HG03571 (cell line): Measurements from ENCODE around the gene USP49.

ENCODE experiments used
- ATAC-seq: cut with Tn5 transposase; IDR thresholded peaks from one replicate; pipeline ENCODE4 v1.9.1; 2021; ENCODE audit not compliant: unreplicated experiment

USP49 gene

DNA sequence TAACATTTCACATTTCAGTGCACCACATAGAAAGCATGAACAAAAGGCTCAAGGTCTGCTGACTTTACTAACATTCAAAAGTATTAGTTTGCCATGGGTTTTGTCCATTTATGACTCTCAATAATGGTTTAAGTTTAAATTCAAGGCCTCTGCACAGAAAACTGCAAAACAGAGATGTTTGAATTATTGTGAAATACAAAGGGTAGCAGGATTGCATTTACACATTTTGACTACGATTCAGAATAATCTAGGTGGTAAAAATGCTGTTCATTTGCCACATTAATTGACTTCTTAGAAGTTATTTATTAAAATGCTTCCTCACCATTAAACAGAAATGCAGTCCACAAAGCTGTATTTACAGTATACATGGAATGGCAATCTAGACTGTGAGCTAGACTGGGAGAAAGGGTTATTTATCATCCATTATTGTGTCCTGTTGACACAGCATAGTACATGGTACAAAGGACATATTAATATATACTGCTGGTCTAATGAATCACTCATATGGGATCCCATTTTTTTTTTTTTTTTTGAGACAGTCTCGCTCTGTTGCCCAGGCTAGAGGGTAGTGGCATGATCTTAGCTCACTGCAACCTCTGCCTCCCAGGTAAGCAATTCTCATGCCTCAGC, 18.0 kb downstream of the USP49 start:
- no peak for ATAC-seq

DNA sequence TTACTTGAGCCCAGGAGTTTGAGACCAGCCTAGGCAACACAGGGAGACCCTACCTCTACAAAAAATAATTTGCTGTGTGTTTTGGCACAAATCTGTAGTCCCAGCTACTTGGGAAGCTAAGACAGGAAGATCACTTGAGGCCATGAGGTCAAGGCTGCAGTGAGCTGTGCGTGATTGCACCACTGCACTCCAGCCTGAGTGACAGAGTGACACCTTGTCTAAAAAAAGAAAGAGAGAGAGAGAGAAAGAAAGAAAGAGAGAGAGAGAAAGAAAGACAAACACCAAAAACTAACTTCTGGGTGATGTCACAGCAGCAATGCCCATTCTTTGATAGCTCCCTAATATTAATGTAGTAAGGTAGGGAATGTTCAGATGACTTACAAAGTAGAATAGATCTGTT, 20.4 kb downstream of the USP49 start:
- no peak for ATAC-seq

DNA sequence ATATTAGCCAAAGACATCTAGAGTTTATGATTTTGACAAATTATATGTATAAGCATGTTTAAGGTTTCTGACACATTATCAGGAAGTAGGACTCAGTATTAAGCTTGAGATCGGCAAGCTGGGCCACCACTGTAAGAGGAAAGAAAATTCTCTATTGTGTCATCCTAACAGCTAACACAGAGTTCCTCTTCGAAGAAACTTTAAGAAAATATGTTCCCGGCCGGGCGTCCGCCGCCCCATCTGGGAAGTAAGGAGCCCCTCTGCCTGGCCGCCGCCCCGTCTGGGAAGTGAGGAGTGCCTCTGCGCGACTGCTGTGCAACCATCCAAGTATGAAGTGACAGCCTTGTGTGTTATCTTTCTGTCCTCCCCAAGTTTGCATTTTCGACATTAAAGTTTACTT, 23.0 kb downstream of the USP49 start:
- no peak for ATAC-seq

DNA sequence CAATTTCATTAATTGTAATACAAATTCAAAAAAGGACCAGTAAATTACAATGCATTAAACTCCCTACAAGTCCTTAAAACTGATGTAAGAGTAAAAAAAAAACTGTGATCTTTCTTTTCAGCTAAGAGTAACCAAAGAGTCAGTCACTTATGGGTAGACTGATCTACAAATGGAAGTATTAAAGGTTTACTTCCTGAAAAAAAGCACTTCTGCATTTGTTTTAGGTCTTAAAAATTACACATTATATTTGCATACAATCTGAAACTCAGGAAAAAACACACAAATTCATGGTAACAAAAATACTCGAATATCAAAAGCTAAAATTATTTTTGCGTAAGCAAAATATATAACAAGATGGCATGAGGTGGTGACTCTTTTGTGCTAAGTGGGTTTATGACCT, 23.5 kb downstream of the USP49 start:
- ATAC-seq = no peak

DNA sequence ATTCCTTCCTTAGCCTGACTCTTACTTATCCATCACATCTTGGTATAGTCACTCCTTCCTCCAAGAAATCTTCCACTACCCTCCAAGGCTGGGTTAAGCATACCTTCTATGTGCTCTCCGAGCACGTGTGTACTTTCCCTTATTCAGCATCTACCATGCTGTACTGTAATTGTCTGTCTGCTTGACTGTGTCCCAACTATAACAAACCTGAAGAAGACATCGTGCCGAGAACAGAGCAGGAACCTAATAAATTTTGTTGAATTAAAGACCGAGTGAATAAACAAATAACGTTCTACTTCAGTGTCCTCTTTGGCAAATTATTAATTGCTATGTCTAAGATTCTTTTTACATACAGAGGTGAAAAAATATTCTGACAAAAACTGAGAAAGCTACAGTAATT, 35.8 kb downstream of the USP49 start:
- ATAC-seq = no peak

DNA sequence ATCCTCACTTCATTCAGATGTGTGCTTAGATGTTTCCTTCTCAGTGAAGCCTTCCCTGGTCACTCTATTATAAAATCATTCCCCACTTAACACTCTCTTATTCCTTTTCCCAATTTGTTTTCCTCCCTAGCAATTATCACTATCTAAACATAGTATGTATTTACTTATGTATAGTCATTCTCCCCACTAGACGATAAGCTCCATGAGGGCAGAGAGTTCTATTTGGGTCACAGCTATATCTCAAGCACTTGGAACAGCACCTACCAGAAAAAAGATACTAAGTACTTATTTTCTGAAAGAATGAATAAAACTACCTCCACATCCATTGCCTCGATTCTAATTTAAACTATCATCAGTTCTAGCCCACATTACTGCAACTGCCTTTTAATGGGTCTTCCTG, 36.5 kb downstream of the USP49 start:
- ATAC-seq = no peak

DNA sequence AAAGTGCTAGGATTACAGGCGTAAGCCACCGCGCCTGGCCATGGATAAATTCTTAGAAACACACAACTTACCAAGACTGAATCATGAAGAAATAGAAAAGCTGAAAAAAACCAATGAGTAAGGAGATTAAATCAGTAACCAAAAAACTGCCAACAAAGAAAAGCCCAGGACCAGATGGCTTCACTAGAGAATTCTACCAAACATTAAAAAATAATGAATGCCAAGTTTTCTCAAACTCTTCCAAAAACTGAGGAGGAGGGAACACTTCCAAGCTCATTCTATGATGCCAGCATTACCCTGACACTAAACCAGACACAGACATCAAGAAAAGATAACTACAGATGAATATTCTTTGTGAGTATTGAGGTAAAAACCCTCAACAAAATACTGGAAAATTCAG, 44.3 kb downstream of the USP49 start:
- ATAC-seq = no peak

DNA sequence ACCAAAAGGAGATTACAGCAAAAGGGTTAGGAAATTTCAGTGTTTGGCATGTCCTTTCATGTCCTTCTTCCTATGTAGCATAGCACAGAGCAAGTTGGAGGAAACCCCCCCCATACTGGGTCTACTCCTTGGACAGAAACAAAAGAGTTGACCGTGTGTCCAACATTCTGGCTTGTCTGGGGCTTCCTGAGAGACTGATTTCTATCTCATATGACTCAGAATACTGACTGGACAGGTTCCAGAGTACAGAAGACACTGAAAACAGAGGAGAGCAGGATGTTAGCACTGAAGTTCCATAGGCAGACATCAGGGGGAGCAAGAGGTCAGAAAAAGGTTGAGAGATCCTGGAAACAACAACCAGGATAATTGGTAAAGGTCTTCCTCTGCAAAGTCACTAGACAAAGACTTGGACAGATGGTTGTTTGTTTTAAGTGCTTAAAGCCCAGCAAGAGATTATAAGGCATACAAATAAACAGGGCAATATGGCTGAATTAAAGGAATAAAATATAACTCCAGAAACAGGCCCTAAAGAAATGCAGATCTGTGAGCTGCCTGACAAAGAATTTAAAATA, 48.4 kb downstream of the USP49 start:
- no peak for ATAC-seq

DNA sequence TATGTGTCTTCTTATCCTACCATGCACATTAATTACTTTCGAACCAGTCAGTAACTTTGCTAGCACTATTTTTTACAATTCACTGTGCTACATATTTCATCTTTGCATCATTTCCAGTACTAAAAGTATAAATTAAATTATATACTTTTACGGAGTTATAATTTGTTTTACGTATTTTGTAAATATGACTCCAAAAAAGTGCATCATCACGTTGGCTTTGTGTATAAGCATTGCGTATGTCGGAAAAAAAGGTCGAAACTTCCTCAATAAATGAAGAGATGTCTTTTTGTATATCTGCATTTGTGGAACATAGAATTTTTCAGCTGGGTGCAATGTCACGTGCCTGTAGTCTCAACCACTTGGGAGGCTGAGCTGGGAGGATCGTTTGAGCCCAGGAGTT, 52.0 kb downstream of the USP49 start:
- no peak for ATAC-seq

DNA sequence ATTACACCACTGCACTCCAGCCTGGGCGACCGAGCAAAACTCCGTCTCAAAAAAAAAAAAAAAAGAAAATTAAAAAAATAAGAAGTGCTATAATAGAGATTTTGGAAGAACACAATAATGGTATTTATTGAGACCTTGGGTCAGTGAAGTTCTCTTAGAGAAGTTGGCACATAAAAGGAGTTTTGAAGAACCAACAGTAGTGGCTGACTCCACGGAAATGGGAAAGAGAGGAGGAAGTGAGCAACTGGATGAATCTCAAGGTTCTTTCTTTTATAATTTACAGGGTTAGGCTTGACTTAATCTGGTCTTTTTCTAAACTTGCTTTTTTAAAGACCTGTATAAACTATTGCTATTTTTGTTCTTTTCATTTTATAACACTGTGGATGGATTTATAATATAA, 54.8 kb downstream of the USP49 start:
- no peak for ATAC-seq

DNA sequence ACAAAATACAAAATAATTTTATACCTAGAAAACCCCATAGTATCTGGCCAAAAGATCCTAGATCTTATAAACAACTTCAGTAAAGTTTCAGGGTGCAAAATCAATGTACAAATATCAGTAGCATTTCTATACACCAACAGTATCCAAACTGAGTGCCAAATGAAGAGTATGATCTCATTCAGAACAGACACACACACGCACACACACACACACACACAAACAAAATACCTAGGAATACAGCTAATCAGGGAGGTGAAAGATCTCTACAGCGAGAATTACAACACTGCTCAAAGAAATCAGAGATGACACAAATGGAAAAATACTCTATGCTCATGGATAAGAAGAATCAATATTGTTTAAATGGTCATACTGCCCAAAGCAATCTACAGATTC, 58.5 kb downstream of the USP49 start:
- ATAC-seq = no peak

DNA sequence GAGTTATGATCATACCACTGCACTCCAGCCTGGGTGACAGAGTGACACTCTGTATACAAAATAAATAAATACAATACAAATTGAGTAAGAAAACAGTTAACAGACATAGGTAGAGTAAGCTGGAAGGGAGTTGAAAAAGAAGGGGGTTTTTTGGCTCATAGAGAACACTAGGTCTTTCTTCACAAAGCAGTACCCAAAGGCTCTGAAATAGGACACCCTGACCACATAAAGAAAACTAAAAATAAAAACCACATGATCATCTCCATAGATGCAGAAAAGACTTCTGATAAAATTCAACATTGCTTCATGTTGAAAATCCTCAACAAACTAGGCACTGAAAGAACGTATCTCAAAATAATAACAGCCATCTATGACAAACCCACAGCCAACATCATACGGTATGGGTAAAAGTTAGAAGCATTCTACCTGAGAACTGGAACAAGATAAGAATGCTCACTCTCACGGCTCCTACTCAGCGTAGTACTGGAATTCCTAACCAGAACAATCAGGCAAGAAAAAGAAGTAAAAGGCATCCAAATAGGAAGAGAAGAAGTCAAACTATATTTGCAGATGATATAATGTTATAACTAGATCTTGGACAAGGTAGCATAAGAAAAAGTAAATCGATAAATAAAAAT, 59.0 kb downstream of the USP49 start:
- no peak for ATAC-seq

DNA sequence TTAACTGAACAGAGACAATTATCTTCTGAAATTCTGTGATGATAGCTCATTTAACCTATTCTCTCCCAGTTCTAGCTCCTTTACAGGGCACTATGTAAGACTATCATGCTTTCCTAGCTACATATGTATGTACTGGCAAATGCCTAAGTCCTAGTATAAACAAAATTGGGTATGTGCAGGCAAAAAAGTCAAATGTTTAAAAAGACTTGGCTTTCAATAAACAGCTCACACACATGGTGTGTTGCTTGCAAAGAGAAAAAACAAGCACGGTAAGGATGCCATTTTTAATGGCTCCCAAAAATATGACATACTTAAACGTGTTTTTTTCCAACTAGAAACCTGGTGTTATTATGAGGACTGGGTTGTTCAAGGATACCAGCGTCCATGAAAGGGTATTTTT, 62.9 kb downstream of the USP49 start:
- no peak for ATAC-seq

DNA sequence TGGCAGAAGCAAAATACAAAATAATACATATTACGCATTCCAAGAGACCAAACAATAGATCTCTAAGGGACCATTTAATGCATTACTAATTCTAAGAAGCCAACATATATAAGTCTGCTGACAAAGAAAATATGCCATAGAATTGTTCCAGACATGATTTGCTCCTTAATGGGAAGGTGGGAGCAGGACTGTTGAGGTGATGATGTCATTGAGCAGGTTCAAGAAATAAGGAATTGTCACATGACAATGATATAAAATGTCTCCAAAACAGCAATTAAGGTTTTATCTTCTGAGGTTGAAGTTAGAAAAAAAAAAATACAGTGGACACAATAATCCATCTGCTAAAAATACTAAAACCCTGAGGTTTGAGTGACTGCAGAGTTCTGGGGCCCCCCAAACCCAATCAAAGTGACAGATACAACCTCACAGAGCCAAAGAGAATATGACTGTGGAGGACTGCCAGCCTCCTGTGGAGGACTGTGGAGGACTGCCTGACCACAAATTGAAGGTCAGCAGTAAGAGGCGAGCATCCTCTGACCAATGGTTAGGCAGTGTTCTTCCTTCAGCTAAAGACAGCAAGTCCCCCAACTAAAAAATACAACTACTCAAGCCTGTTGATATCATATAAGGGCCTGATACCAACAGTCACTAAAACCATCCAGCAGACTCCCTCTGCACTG, 68.7 kb downstream of the USP49 start:
- ATAC-seq = no peak

DNA sequence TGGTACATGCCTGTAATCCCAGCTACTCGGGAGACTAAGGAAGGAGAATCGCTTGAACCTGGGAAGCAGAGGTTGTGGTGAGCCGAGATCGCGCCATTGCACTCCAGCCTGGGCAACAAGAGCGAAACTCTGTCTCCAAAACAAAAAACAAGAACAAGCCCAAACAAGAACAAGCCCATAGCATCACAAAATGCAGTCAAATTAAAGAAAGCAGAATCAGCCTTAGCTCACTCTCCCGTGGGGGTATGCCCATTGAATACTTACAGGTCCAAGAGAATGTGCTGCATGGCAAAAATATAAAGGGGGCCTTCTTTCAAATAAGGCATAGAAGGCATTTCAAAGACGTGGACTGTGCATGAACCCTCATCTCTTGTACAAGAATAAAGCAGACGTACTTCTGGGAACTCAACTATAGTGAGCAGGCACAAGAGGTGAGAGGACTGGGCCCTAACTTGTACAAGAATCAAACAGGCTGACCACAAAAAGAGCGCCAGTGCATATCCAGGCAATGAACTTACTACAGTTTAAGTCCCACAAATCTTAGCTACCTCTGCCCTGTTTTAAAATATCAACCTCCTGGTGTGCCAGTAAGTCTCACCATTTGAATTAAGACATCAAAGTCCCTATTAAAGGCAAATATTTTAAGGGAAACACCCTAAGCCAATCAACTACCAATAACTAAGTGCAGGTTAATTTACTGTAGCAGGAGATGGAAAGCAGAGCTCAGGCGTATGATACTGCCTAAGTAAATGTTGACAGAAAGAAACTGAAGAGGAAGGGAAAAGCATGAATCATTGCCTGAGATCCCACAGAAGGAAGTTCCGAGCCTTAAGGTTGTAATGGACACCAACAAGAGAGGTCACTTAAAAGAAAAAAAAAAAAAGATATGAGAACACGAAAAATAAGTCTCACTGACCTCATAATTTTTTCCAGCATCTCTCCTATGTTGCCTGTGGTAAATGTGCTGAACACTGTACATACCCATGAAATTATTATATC, 70.3 kb downstream of the USP49 start:
- ATAC-seq = no peak

DNA sequence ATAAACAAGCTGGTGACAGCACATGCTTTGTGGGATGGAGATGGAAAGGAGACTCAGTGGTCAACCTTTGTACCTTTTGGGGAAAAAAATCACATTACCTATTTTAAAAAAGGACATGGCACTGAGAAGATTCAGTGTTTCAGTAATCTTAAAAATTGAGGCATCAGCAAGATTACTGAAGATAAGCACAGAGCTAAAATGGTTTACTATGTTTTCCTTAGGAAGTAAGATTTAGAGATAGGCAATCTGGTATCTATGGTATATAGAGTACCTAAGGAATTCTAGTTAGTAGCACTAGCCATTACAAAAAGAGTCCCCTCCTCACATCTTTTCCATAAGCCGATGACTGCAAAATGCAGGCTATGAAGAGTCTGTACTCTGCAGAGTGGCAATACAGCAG, 72.0 kb downstream of the USP49 start:
- no peak for ATAC-seq

DNA sequence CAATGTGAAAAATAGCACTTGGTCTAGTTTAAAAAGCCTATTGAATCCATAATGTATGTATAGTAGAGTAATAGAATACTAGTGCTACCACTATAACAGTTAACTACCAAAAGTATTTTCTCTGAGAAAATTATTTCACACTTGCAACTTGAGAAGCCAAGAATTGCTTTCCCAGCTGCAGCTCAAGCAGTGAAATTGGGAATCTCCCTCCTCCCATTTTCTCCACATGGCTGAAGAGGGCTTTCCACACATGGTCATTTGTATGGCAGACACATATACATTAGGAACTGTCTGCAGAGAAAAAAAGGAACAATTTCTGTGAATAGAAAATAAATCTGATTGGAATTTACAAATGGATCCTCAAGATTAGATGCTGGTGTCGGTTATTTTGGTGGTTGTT, 73.2 kb downstream of the USP49 start:
- no peak for ATAC-seq

DNA sequence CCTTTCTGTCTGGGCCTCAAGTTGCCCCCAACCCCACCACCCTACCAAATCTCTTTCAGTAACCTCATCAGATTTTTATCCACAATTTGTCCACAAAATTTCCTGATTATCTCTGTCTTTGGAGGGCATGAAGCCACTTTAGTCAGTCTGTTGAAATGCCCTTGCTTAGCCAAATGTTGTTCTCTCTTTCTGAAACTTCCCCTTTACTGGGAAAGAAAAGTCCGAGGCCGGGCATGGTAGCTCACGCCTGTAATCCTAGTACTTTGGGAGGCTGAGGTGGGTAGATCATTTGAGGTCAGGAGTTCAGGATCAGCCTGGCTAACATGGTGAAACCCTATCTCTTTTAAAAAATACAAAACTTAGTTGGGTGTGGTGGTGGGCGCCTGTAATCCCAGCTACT, 73.9 kb downstream of the USP49 start:
- no peak for ATAC-seq

DNA sequence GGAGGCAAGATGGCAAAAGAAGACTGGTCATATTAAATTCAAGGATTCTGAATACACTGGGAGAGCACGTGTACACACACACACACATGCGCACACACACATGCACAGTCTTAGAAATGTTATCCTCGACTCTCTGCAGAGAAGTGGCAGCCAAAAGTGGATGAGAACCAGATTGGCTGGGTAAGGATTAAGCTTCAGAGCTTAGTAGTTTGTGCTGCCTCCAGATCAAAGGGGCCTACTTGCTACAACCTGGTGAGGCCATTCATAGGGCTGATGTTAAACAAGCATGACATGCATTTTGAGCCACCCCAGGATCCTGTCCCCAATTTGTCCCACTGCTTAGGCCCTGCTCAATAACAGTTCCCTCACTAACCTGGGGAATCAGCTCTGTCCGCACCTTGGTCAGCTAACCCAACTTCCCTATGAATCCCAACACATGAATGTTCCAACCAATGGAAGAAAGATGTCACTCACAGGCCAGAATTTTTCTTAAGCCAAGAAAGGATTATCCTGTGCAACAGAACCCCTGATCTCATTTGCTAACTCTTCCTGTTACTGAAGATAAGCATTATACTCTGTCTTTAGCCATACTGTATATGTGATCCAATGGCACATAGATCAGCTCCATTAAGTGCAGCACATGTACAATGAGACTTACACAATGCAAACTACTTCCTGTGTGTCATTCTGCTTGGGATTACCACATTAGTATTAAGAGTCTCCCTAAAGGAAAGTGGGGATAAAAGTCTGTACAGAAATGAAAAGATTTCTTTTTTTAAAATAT, 76.7 kb downstream of the USP49 start:
- no peak for ATAC-seq

DNA sequence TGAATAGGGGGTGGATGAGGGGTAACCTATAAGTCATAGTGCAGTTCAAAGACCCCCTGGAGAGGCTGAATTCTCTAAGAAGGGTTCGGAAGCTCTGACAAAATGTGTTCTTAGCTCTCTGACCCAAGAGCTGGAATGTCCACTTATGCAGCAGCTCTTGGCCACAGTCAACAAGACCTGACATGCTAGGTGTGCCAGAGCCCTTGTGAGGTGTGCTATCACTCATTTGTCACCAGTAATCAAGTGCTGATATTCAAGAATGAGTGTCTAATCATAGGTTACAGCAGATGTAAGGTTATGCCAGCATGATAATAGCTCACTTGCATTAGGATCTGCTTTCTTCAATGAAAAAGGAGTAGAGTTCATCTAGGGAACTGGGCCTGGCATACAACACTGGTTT, 79.6 kb downstream of the USP49 start:
- no peak for ATAC-seq
